IMR-90 (cell line): ENCODE measurements around the gene SCNN1B. TPM values are rescaled to one million over a fixed set of nuclear protein-coding genes. Genes with fewer than 3 reads are reported as not detected.

Experiments
- ATAC-seq: fragments of 200-7000 bp; cut with Tn5 transposase; 2 replicates; pipeline ENCODE4 v1.9.1; 2020; ENCODE audit warnings: low read depth, mild to moderate bottlenecking, moderate library complexity
- BruUV-seq: library from RNA; stranded (reverse); fragments of 400-500 nt; replicated peaks from 2 replicates; lab custom pipeline; 2021; lab: Mats Ljungman, UMichigan
- CTCF ChIA-PET: fragments of 300-600 bp; formaldehyde crosslinking; extraction: SDS; loops from one replicate; lab custom pipeline; 2021; ENCODE audit warnings: antibody characterized with exemption; lab: Yijun Ruan, JAX
- POLR2A ChIA-PET: fragments of 300-600 bp; sonication (Branson Sonifier 250); formaldehyde crosslinking; loops from one replicate; lab custom pipeline; 2022; ENCODE audit warnings: antibody characterized with exemption; ENCODE audit not compliant: unreplicated experiment; lab: Charles Lee
- DNase-seq: peaks from one replicate; pipeline ENCODE4 v3.0.0; 2013
- H2AFZ ChIP-seq: replicated peaks from 2 replicates; pipeline ENCODE3; 2013; ENCODE audit warnings: low read length, mild to moderate bottlenecking; ENCODE audit not compliant: poor library complexity
- H2AK5ac ChIP-seq: 2 replicates; pipeline ENCODE4 v1.6.1; 2013; ENCODE audit warnings: low read depth, low read length, inconsistent platforms
- H2AK9ac ChIP-seq: replicated peaks from 2 replicates; pipeline ENCODE3; 2013; ENCODE audit warnings: mild to moderate bottlenecking, low read depth, low read length, moderate library complexity; ENCODE audit not compliant: poor library complexity
- H2BK120ac ChIP-seq: 2 replicates; pipeline ENCODE4 v1.6.1; 2013; ENCODE audit warnings: low read depth, low read length, inconsistent platforms
- H2BK15ac ChIP-seq: 3 replicates; pipeline ENCODE4 v1.6.1; 2013; ENCODE audit warnings: low read depth, low read length, inconsistent platforms
- H2BK20ac ChIP-seq: 2 replicates; pipeline ENCODE4 v1.6.1; 2013; ENCODE audit warnings: low read depth, mild to moderate bottlenecking, inconsistent platforms, low read length, moderate library complexity
- H2BK5ac ChIP-seq: 2 replicates; pipeline ENCODE4 v1.6.1; 2013; ENCODE audit warnings: mild to moderate bottlenecking, low read depth, low read length, inconsistent platforms; ENCODE audit not compliant: poor library complexity, severe bottlenecking
- H3K14ac ChIP-seq: replicated peaks from 2 replicates; pipeline ENCODE4 v1.6.1; 2013; ENCODE audit warnings: low read depth, low read length, inconsistent platforms
- H3K18ac ChIP-seq: 2 replicates; pipeline ENCODE4 v1.6.1; 2013; ENCODE audit warnings: low read depth, low read length, control low read depth
- H3K23ac ChIP-seq: 2 replicates; pipeline ENCODE4 v1.6.1; 2013; ENCODE audit warnings: low read depth, low read length, inconsistent platforms
- H3K27ac ChIP-seq: 2 replicates; pipeline ENCODE4 v1.5.1; 2013; ENCODE audit warnings: mild to moderate bottlenecking, control low read depth, low read length; ENCODE audit not compliant: insufficient read depth
- H3K27me3 ChIP-seq: 2 replicates; pipeline ENCODE4 v1.6.1; 2013; ENCODE audit warnings: low read length; ENCODE audit not compliant: control insufficient read depth, insufficient read depth
- H3K36me3 ChIP-seq: 2 replicates; pipeline ENCODE4 v1.6.1; 2013; ENCODE audit warnings: low read length, mixed read lengths; ENCODE audit not compliant: control insufficient read depth, insufficient read depth
- H3K4ac ChIP-seq: 2 replicates; pipeline ENCODE4 v1.6.1; 2013; ENCODE audit warnings: low read depth, low read length, inconsistent platforms
- H3K4me1 ChIP-seq: 2 replicates; pipeline ENCODE4 v1.6.1; 2013; ENCODE audit warnings: low read length, mixed read lengths; ENCODE audit not compliant: control insufficient read depth, insufficient read depth
- H3K4me2 ChIP-seq: 2 replicates; pipeline ENCODE4 v1.6.1; 2013; ENCODE audit warnings: low read depth, mild to moderate bottlenecking, control low read depth, low read length, moderate library complexity
- H3K4me3 ChIP-seq: 2 replicates; pipeline ENCODE4 v1.5.1; 2013; ENCODE audit warnings: low read depth, mild to moderate bottlenecking, control low read depth, low read length, moderate library complexity; ENCODE audit not compliant: insufficient read depth
- H3K56ac ChIP-seq: 2 replicates; pipeline ENCODE4 v1.6.1; 2013; ENCODE audit warnings: low read length, inconsistent platforms; ENCODE audit not compliant: insufficient read depth; ENCODE audit errors: extremely low read depth
- H3K79me1 ChIP-seq, 2 experiments: 2 replicates each; pipeline ENCODE4 v1.6.1; 2013; ENCODE audit warnings: low read length in 2 of 2, inconsistent platforms in 1 of 2, low read depth in 1 of 2
- H3K9ac ChIP-seq: 2 replicates; pipeline ENCODE4 v1.6.1; 2013; ENCODE audit warnings: low read depth, low read length, control low read depth
- H3K9me1 ChIP-seq: 2 replicates; pipeline ENCODE4 v1.6.1; 2013; ENCODE audit warnings: low read length, inconsistent platforms; ENCODE audit not compliant: insufficient read depth
- H3K9me3 ChIP-seq: 2 replicates; pipeline ENCODE4 v1.6.1; 2013; ENCODE audit warnings: low read length; ENCODE audit not compliant: control insufficient read depth, insufficient read depth
- H4K20me1 ChIP-seq: 2 replicates; pipeline ENCODE4 v1.6.1; 2013; ENCODE audit warnings: low read length, inconsistent platforms; ENCODE audit not compliant: insufficient read depth
- H4K5ac ChIP-seq: 2 replicates; pipeline ENCODE4 v1.6.1; 2013; ENCODE audit warnings: mild to moderate bottlenecking, low read depth, low read length, control low read depth
- H4K8ac ChIP-seq, 2 experiments: 2 replicates each; pipeline ENCODE4 v1.6.1; 2013; ENCODE audit warnings: low read depth in 2 of 2, low read length in 2 of 2, control low read depth in 1 of 2, inconsistent platforms in 1 of 2
- H4K91ac ChIP-seq: 2 replicates; pipeline ENCODE4 v1.6.1; 2013; ENCODE audit warnings: low read depth, low read length, inconsistent platforms; ENCODE audit not compliant: insufficient read depth
- BHLHE40 ChIP-seq: fragments of 150-350 bp; IDR thresholded peaks from 2 replicates; pipeline ENCODE4 v1.6.1; 2016; ENCODE audit warnings: mild to moderate bottlenecking, low read depth, low read length
- CEBPB ChIP-seq: IDR thresholded peaks from 2 replicates; pipeline ENCODE4 v1.6.1; 2012; ENCODE audit warnings: low read depth, low read length, improper control_type of control experiment
- CHD1 ChIP-seq: IDR thresholded peaks from 2 replicates; pipeline ENCODE4 v1.6.1; 2012; ENCODE audit warnings: low read depth, low read length, improper control_type of control experiment
- CTCF ChIP-seq: conservative IDR thresholded peaks from 2 replicates; pipeline ENCODE4 v1.5.1; 2012; ENCODE audit warnings: mild to moderate bottlenecking, low read depth, low read length, improper control_type of control experiment
- ELK1 ChIP-seq: fragments of 150-350 bp; IDR thresholded peaks from 2 replicates; pipeline ENCODE4 v1.6.1; 2016; ENCODE audit warnings: low read depth, mild to moderate bottlenecking, low read length, moderate library complexity, borderline replicate concordance
- FOS ChIP-seq: fragments of 150-350 bp; IDR thresholded peaks from 2 replicates; pipeline ENCODE4 v1.6.1; 2016; ENCODE audit warnings: low read depth, low read length
- MAZ ChIP-seq: IDR thresholded peaks from 2 replicates; pipeline ENCODE4 v1.6.1; 2012; ENCODE audit warnings: low read depth, mild to moderate bottlenecking, low read length, improper control_type of control experiment, moderate library complexity, borderline replicate concordance
- MXI1 ChIP-seq: IDR thresholded peaks from 2 replicates; pipeline ENCODE4 v1.6.1; 2012; ENCODE audit warnings: low read depth, mild to moderate bottlenecking, low read length, moderate library complexity, borderline replicate concordance
- NFE2L2 ChIP-seq: fragments of 150-350 bp; IDR thresholded peaks from 2 replicates; pipeline ENCODE4 v1.6.1; 2016; ENCODE audit warnings: low read depth, mild to moderate bottlenecking, low read length
- POLR2A ChIP-seq: IDR thresholded peaks from 2 replicates; pipeline ENCODE4 v1.6.1; 2012; ENCODE audit warnings: mild to moderate bottlenecking, low read depth, low read length
- RAD21 ChIP-seq: IDR thresholded peaks from 2 replicates; pipeline ENCODE4 v1.6.1; 2012; ENCODE audit warnings: low read length, improper control_type of control experiment
- RCOR1 ChIP-seq: IDR thresholded peaks from 2 replicates; pipeline ENCODE4 v1.6.1; 2012; ENCODE audit warnings: mild to moderate bottlenecking, low read length, improper control_type of control experiment; ENCODE audit not compliant: insufficient replicate concordance
- RFX5 ChIP-seq: IDR thresholded peaks from 2 replicates; pipeline ENCODE4 v1.8.0; 2012; ENCODE audit warnings: low read depth, mild to moderate bottlenecking, low read length, moderate library complexity
- USF2 ChIP-seq: fragments of 150-350 bp; IDR thresholded peaks from 2 replicates; pipeline ENCODE4 v1.6.1; 2017; ENCODE audit warnings: mild to moderate bottlenecking, antibody characterized with exemption, low read length, low read depth
- WGBS, 2 experiments: methylation state at CpG; one replicate each; pipeline versions ENCODE4 v1.1.5 to v1.1.7; 2013; ENCODE audit warnings: missing lambda C conversion rate in 2 of 2; ENCODE audit not compliant: insufficient read length in 1 of 2; ENCODE audit errors: extremely low coverage in 2 of 2; 5-methylcytosine and 5-hydroxymethylcytosine counted together
- dilution Hi-C: fragments of 300-500 bp; cut with HindIII; formaldehyde crosslinking; loops from one replicate; pipeline ENCODE4 v1.14.3; 2018; ENCODE audit warnings: low sequenced_read_pairs; ENCODE audit not compliant: unreplicated experiment
- in situ Hi-C: fragments of 300-500 bp; cut with MboI; formaldehyde crosslinking; loops from 3 replicates; pipeline ENCODE4 v1.14.3; 2019; ENCODE audit warnings: low sequenced_read_pairs, inconsistent platforms, mixed read lengths
- intact Hi-C: fragments of 100-400 bp; cut with micrococcal nuclease; formaldehyde crosslinking; loops from 2 replicates; pipeline ENCODE4 v1.10.0; 2022
- polyA plus RNA-seq, 3 experiments: library from polyadenylated mRNA; depleted of rRNA; stranded (reverse); fragments of >200 nt; gene quantifications; 2 replicates each; pipeline ENCODE4 v1.2.3, GENCODE V29; 2012; ENCODE audit warnings: low replicate concordance in 1 of 3
- total RNA-seq: library from RNA; depleted of rRNA; stranded (reverse); fragments of >200 nt; gene quantifications from 2 replicates; pipeline ENCODE4 v1.2.3, GENCODE V29; 2012

Gene SCNN1B
- total and polyA plus RNA-seq, 2 of the 4 experiments (the other 2 are of a cell fraction) = not detected

DNA sequence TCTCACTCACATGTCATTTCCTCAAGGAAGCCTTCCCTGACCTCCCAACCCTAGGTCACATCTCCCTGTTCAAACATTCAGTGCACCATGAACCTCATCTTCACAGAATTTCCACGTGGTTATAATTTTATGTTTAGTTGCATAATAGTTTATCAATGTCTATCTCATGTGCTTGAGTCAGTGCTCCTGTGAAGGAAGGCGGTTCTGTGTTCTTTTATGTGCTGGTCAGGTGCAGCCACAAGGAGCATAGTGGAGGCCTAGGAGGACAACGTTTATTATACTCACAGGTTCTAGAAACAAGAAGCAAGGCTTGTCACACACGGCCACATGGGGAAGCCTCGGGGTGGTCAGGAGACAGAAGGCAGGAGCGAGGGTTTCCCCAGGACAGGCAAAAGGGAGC is 34.5 kb upstream of the SCNN1B start:
- 0% methylated on average over 1 of the region's 6 CpGs; no CpG with 5 or more reads in 1 of the 2 experiments for WGBS, 2 experiments
- no peak for DNase-seq

More for the DNA sequence above, 34.5 kb upstream of the SCNN1B start:
- no peak overlapping the region for H3K9ac ChIP-seq
- no peaks in the 10 kb centered on the region for H3K27me3 ChIP-seq
- dilution Hi-C loops = no loop called here
- H2AK9ac ChIP-seq = peak overlapping the region; percentile 50
- BruUV-seq = no TSS peak
- no peak overlapping the region for H3K14ac ChIP-seq
- H3K4me3 ChIP-seq = no peak overlapping the region
- no peaks in the 10 kb centered on the region for H3K36me3 ChIP-seq
- H2BK120ac ChIP-seq = no peak overlapping the region
- in situ Hi-C loops = no loop called here
- H3K79me1 ChIP-seq = no peaks in the 10 kb centered on the region
- no peaks in the 10 kb centered on the region for H3K9me3 ChIP-seq
- H3K4me1 ChIP-seq = no peaks in the 10 kb centered on the region
- H3K27ac ChIP-seq = no peak overlapping the region
- no peak for TF ChIP-seq MAZ
- no peak for TF ChIP-seq USF2
- TF ChIP-seq RAD21 = no peak
- TF ChIP-seq BHLHE40 = no peak
- TF ChIP-seq ELK1 = no peak
- TF ChIP-seq POLR2A = no peak
- TF ChIP-seq NFE2L2 = no peak
- TF ChIP-seq CHD1 = no peak
- TF ChIP-seq FOS = no peak
- no peak for TF ChIP-seq RCOR1
- TF ChIP-seq CEBPB = no peak
- TF ChIP-seq CTCF = no peak
- no peak for TF ChIP-seq MXI1
- TF ChIP-seq RFX5 = no peak
- no peak overlapping the region for H2AK5ac ChIP-seq
- ChIA-PET CTCF (interaction anchor here (0.7 kb wide), 1 partner anchor 178 kb away, joined by 5 read pairs; no protein-coding TSS in a partner anchor), POLR2A (interaction anchor here (0.8 kb wide), 1 partner anchor 180 kb away, joined by 4 read pairs; no protein-coding TSS in a partner anchor)
- H3K4ac ChIP-seq = no peak overlapping the region
- no peaks in the 10 kb centered on the region for H3K9me1 ChIP-seq
- no peak overlapping the region for H4K5ac ChIP-seq
- no peak overlapping the region for H4K8ac ChIP-seq
- H4K91ac ChIP-seq = no peak overlapping the region
- H2AFZ ChIP-seq = no peak overlapping the region
- H4K20me1 ChIP-seq = no peaks in the 10 kb centered on the region
- ATAC-seq = no peak
- no peak overlapping the region for H2BK20ac ChIP-seq
- H3K4me2 ChIP-seq = no peak overlapping the region
- H3K56ac ChIP-seq = no peak overlapping the region
- H3K18ac ChIP-seq = no peak overlapping the region
- no peak overlapping the region for H3K23ac ChIP-seq
- intact Hi-C loops = no loop called here
- no peak overlapping the region for H2BK15ac ChIP-seq
- H2BK5ac ChIP-seq = no peak overlapping the region
